Caco-2 (cell line): ENCODE data around the gene FXYD7. TPM values are rescaled to one million over a fixed set of nuclear protein-coding genes. Genes with fewer than 3 reads are reported as not detected.

Experiments used
- BruUV-seq: library from RNA; stranded (reverse); fragments of 400-500 nt; replicated peaks from 2 replicates; lab custom pipeline; 2021; lab: Mats Ljungman, UMichigan
- CTCF ChIA-PET: fragments of 300-600 bp; sonication (Branson Sonifier 250); formaldehyde crosslinking; loops from one replicate; lab custom pipeline; 2022; ENCODE audit warnings: antibody characterized with exemption; lab: Charles Lee
- POLR2A ChIA-PET: fragments of 300-600 bp; sonication (Branson Sonifier 250); formaldehyde crosslinking; loops from one replicate; lab custom pipeline; 2022; ENCODE audit warnings: antibody characterized with exemption; lab: Charles Lee
- DNase-seq, 2 experiments: peaks; one replicate each; pipeline versions ENCODE4 v3.0.0 to v3.0.0-alpha.2; 2020 to 2022
- H3K27me3 ChIP-seq: replicated peaks from 2 replicates; pipeline ENCODE4 v1.6.0; 2011; ENCODE audit warnings: low read length; ENCODE audit not compliant: control insufficient read depth, insufficient read depth
- H3K36me3 ChIP-seq: 2 replicates; pipeline ENCODE4 v1.5.1; 2011; ENCODE audit warnings: low read length; ENCODE audit not compliant: control insufficient read depth, insufficient read depth
- H3K4me1 ChIP-seq: fragments of 250-450 bp; sonication (Bioruptor Pico); 2 replicates; pipeline ENCODE4 v1.5.1; 2020; ENCODE audit warnings: mild to moderate bottlenecking
- H3K4me3 ChIP-seq: 2 replicates; pipeline ENCODE4 v1.5.1; 2011; ENCODE audit warnings: low read depth, mild to moderate bottlenecking, control low read depth, low read length
- H3K9me3 ChIP-seq: fragments of 250-450 bp; sonication (Bioruptor Pico); 2 replicates; pipeline ENCODE4 v1.5.1; 2020; ENCODE audit warnings: mild to moderate bottlenecking, moderate library complexity
- H3K27ac Mint-ChIP-seq: one replicate; pipeline ENCODE4 v1.8.0; 2022; ENCODE audit warnings: mixed read lengths; ENCODE audit not compliant: unreplicated experiment
- H3K27me3 Mint-ChIP-seq: one replicate; pipeline ENCODE4 v1.8.0; 2022; ENCODE audit warnings: mixed read lengths; ENCODE audit not compliant: insufficient read depth, unreplicated experiment
- H3K36me3 Mint-ChIP-seq: one replicate; pipeline ENCODE4 v1.8.0; 2022; ENCODE audit warnings: mild to moderate bottlenecking, mixed read lengths; ENCODE audit not compliant: insufficient read depth, unreplicated experiment
- H3K4me1 Mint-ChIP-seq: one replicate; pipeline ENCODE4 v1.8.0; 2022; ENCODE audit warnings: low read depth, mixed read lengths; ENCODE audit not compliant: unreplicated experiment
- H3K4me3 Mint-ChIP-seq: one replicate; pipeline ENCODE4 v1.8.0; 2022; ENCODE audit warnings: mild to moderate bottlenecking, moderate library complexity, mixed read lengths; ENCODE audit not compliant: unreplicated experiment
- H3K9me3 Mint-ChIP-seq: one replicate; pipeline ENCODE4 v1.8.0; 2022; ENCODE audit warnings: mixed read lengths; ENCODE audit not compliant: unreplicated experiment
- CTCF ChIP-seq, 2 experiments: fragments of 200-600 bp in 1 of 2; IDR thresholded peaks; 1 replicate in 1 of 2; 2 replicates in 1 of 2; pipeline versions ENCODE4 v1.5.1 to v1.8.0; 2011 to 2022; ENCODE audit warnings: antibody characterized with exemption in 1 of 2, control low read depth in 1 of 2, inconsistent platforms in 1 of 2, low read depth in 1 of 2, low read length in 1 of 2, mild to moderate bottlenecking in 1 of 2, moderate library complexity in 1 of 2; ENCODE audit not compliant: insufficient read depth in 1 of 2, severe bottlenecking in 1 of 2, unreplicated experiment in 1 of 2
- intact Hi-C: fragments of 100-400 bp; cut with micrococcal nuclease; formaldehyde crosslinking; loops from one replicate; pipeline ENCODE4 v1.10.0; 2022; ENCODE audit not compliant: unreplicated experiment
- total RNA-seq: library from RNA; stranded (reverse); gene quantifications from 2 replicates; pipeline ENCODE4 v1.2.3, GENCODE V29; 2022

Gene FXYD7
- total RNA-seq, 1 experiment from 2014 or later: not detected

DNA sequence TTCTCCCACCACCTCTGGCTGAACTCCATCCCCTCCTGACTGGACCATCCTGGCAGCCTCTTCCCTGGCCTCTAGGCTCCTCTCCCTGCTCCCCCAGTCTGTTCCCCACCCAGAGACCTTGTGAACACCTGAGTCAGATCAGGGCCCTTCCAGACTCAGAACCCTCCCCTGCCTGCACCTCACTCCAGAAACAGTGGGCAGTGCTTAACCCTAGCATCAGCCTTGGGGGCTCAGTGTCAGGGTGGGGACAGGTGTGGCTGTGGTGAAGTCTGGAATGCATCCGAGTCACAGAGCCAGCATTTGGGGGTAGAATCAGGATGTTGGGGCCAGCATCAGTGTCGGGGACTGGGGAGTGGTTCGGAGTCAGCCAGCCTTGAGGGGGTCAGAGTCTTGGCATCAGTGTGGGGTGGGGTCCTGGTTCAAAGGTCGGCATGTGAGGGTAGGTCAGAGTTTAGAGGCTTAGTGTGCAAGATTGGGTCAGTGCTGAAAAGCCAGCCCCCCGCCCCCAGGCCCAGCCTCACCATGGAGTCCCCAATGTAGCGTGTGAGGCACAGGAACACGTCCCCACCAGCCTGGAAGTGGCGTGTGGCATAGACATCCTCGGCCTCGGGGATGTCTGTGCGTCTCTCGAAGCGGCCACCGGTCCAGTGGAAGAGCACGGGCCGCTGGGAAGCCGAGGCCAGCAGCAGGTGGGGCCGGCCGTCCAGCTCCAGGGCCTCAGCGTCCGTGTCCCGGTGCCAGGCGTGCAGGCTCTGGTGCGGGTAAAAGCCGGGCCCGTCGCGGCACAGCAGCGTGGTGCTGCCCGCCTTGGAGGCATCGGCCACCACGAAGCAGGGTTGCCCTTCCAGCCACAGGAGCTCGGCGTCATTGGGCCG lies 17.1 kb upstream of the FXYD7 start:
- H3K9me3 ChIP-seq: no peaks in the 10 kb centered on the region
- Mint-ChIP-seq H3K4me3 (no peak overlapping the region), H3K27ac (peak overlapping the region; percentile 62), H3K36me3 (peaks cover 8% of the 10 kb centered on the region), H3K4me1 (peaks cover 16% of the 10 kb centered on the region), H3K9me3 (no peaks in the 10 kb centered on the region), H3K27me3 (no peaks in the 10 kb centered on the region)
- H3K4me1 ChIP-seq: peaks cover 17% of the 10 kb centered on the region
- ChIA-PET CTCF (interaction anchor here (1.8 kb wide), 1 partner anchor 16 kb away, joined by 5 read pairs; no protein-coding TSS in a partner anchor), POLR2A (no interaction called here)
- H3K4me3 ChIP-seq: no peak overlapping the region
- no peaks in the 10 kb centered on the region for H3K27me3 ChIP-seq
- no peak for DNase-seq
- TF ChIP-seq CTCF (IDR thresholded peaks at IDR 0.05; ENCODE audit: insufficient read depth in 1 of 2, low read depth in 1 of 2, low read length in 1 of 2, severe bottlenecking in 1 of 2, unreplicated experiment in 1 of 2): no peak
- 0 out of 2 replicates have a peak, but pooled peaks cover 2% of the 10 kb centered on the region for H3K36me3 ChIP-seq
- no TSS peak for BruUV-seq
- intact Hi-C loops: no loop called here

GRCh38 chr19:35126624-35126959 lies 16.5 kb upstream of the FXYD7 start:
- no peaks in the 10 kb centered on the region for H3K27me3 ChIP-seq
- peaks cover 19% of the 10 kb centered on the region for H3K4me1 ChIP-seq
- H3K4me3 Mint-ChIP-seq: no peak overlapping the region
- peaks cover 8% of the 10 kb centered on the region for H3K36me3 Mint-ChIP-seq
- ChIA-PET CTCF (no interaction called here), POLR2A (no interaction called here)
- no peaks in the 10 kb centered on the region for H3K9me3 ChIP-seq
- H3K27me3 Mint-ChIP-seq: no peaks in the 10 kb centered on the region
- no peak overlapping the region for H3K4me3 ChIP-seq
- DNase-seq: no peak
- intact Hi-C loops: no loop called here
- no peak overlapping the region for H3K27ac Mint-ChIP-seq
- H3K36me3 ChIP-seq: 0 out of 2 replicates have a peak, but pooled peaks cover under 1% of the 10 kb centered on the region
- H3K9me3 Mint-ChIP-seq: no peaks in the 10 kb centered on the region
- no peak for TF ChIP-seq CTCF (IDR thresholded peaks at IDR 0.05; ENCODE audit: insufficient read depth in 1 of 2, low read depth in 1 of 2, low read length in 1 of 2, severe bottlenecking in 1 of 2, unreplicated experiment in 1 of 2)
- H3K4me1 Mint-ChIP-seq: peaks cover 16% of the 10 kb centered on the region
- BruUV-seq: no TSS peak

DNA sequence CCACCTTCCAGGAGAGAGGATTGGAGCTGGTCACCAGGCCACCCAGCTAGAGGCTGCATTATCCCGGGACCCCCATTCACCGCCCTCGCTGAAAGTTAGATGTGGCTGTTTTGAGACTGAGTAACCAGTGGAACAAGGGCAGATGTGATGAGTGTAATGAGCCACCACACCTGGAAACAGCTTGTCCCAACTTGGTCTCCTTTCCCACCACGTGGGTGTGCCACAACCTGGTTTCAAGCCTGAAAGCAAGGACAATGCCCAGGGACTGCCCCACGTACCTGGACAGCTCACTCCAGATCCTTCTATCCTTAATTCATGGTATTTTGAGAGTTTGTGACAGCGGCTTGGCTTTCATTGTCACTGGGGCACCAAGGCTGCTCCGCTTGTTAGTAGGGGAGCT lies 15.2 kb upstream of the FXYD7 start:
- POLR2A ChIA-PET: no interaction called here
- DNase-seq: no peak
- H3K4me3 ChIP-seq: no peak overlapping the region
- CTCF ChIA-PET: no interaction called here
- Mint-ChIP-seq H3K9me3 (no peaks in the 10 kb centered on the region), H3K36me3 (peaks cover 8% of the 10 kb centered on the region), H3K27me3 (no peaks in the 10 kb centered on the region), H3K27ac (no peak overlapping the region), H3K4me1 (peaks cover 16% of the 10 kb centered on the region), H3K4me3 (no peak overlapping the region)
- peaks cover 19% of the 10 kb centered on the region for H3K4me1 ChIP-seq
- H3K27me3 ChIP-seq: no peaks in the 10 kb centered on the region
- BruUV-seq: no TSS peak
- TF ChIP-seq CTCF (IDR thresholded peaks at IDR 0.05; ENCODE audit: insufficient read depth in 1 of 2, low read depth in 1 of 2, low read length in 1 of 2, severe bottlenecking in 1 of 2, unreplicated experiment in 1 of 2): no peak
- H3K9me3 ChIP-seq: no peaks in the 10 kb centered on the region
- intact Hi-C loops: no loop called here
- H3K36me3 ChIP-seq: no peaks in the 10 kb centered on the region
